Measurements from ENCODE around the gene NAIF1.

- no peak for TF ChIP-seq CTCF (IDR thresholded peaks at IDR 0.05 in 2 of 3, conservative IDR thresholded peaks at IDR 0.05 in 1 of 3; ENCODE audit: borderline replicate concordance in 1 of 3, insufficient read depth in 1 of 3, low read depth in 2 of 3, low read length in 2 of 3)
- TF ChIP-seq JUND (IDR thresholded peaks at IDR 0.05), result no peak
These were observed 40.5 kb upstream of the NAIF1 start for GRCh38 chr9:128107468-128108268.

Measured in HCT116 (cell line).